Activated CD8-positive, alpha-beta memory T cell treated with anti-CD3 and anti-CD28 coated beads, Interleukin-2, amount 50 U/mL, for 24 hours (primary cell): ENCODE results near the gene DHX32.

Source experiments
- DNase-seq: peaks from one replicate; pipeline ENCODE4 v3.0.0-alpha.2; 2020; ENCODE audit errors: extremely low read depth

Gene DHX32

DNA sequence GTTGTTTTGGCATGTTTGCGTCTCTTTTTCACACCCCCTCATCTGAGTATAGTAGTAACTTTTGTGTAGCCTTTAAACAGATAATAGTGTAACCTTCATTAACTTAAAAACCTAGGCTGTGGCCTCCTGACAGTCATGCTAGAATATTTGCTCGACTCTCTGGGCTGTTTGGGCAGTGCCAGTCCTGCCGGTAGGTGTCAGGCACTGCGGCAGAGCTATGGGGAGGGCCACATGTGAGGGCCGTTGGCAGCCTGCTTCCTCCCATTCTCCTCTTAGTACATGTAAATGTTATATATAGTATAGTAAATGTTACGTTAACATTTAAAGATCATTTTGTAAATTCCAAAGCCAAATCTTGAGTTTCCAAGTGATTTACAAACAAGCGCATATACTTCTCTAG, 31.6 kb downstream of the DHX32 start:
- no peak for DNase-seq

DNA sequence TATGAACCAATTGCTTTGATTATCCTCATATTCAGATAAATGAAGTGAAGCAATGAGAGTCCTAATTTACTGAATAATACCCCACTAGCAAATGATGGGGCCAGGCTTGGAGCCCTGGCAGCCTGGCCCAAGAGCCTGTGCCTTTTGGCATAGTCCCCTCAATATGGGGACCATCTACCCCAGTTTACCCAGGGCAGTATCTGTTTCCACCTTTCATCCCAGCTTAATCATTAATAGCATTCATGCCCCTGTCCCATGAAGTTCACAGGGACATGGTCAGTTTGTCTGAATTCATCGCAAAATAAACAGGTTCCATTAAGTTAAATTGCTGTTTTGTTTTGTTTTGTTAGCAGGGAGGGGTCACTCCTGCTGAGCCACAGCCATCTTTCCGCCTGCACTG, 32.2 kb downstream of the DHX32 start:
- DNase-seq: no peak

DNA sequence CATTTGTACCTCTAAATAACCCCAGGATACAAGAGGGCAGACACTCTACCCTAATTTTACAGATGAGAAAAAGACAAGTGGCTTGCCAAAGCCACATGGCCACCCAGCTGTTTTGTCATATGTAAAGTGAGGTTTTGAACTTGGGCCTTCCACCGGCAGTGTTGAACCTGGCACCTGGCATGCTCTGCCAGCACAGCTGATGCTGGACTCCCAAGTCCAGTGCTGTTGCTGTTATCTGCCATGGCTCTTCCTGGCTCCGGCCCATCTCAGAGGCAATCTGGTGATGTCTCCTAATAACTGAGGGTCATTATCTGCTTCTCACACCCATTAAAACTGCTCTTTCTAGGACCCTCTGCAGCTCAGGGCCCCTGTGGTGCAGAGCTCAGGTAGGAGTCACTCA, 32.7 kb downstream of the DHX32 start:
- DNase-seq: no peak

DNA sequence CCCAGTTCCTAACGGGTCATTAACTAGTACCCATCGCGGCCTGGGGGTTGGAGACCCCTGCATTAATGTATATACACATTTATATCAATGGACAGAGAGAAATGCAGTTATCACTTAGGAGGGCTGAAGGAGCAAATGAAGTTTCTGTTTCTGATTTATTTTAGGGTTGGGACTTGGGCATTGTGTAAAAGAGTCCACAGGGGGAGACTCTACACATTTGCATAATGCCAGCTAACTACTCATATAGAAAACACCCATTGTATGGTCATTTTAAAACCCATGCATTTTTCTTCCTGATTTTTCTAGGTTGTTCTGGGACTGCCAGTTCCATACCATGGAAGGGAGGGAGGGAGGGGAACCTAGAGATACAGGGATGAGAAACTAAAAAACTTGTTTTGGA, 34.2 kb downstream of the DHX32 start:
- no peak for DNase-seq

DNA sequence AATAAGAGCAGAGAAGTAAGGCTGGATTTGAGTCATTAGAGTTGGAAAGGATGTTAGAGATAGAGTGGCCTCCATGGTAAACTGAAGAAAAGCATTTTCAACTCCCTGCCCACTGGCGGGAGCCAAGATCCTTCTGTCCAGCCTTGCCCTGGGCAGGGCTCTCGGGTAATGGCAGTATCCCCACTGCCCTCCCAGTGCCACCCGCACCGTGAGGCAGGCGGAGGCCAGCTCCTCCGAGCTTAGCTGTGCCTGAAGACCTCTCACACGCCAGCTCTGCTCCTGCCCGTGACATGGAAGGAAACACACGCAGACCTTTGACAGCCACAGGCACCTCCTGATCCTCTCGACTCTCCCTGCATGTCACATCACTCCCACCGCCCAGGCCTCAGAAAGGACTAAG, 35.5 kb downstream of the DHX32 start:
- no peak for DNase-seq

DNA sequence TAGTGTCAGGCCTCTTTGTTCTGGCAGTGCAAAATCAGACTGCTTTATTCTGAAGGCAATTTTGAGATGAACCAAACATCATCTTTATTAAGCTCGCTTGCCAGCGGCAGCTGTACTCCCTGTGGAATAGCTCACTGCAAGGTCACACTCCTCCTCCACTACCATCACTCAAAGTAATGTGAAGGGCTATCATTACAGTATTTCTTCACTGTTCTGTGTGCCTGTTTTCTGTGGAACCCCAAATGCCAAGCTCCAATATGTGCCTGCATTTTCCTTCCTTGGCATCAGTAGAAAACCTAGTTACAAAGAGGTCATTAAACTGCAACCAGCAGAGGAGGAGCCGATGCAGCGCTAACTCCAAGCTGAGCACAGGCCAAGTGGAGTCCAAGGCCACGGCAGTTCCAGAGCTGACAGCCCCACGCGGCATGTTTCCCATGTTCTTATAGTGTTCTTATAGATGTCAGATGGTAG, 36.3 kb downstream of the DHX32 start:
- DNase-seq: no peak

DNA sequence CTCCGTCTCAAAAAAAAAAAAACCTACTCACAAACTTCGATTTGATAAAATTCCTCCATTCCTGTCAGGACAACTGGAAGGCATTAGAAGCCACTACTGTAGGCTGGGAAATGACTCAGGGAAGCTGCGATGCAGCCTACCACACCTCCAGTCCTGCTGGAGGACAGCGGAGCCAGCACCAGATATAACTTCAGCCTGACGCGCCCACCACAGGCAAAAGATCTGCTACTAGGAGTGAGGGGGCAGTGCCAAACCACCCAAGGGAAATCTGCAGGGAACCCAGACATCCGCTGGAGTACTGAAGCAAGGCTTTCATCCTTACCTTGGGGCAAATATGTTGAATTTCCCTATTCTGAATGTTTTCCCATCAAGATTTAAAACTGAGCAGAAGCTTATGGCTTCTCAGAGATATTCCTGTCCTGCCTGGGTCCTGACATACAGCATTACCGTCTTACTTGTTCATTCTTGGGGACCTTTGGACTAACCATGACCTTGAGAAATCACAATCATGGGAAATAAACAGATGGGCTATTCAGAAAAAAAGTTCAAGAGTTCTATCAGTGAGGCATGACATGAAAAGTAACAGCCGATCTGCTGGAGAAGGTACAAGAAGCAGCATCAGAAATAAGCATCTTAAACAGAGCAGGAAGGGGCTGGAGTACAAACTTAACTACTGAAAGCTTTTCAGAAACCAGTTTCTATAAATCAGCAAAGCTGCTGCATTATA, 37.3 kb downstream of the DHX32 start:
- no peak for DNase-seq

DNA sequence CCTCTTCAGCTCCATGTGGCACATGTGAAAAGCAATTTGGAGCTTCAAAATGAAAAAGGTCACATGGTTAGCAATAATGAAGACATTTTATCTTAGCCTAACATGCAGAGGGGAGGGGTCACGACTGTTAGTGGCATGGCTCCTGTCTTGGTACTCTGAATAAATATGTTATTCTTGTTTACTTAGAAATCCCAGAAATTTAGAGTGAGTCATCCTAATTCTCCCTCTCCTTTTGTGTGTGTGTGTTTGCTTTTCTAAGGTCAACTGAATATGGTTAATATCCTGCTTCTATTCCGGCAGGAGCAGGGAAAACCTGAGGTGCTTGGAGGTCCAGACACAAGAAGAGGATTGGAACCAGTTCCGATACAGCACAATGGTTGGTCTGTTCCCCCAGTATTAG, 40.1 kb downstream of the DHX32 start:
- no peak for DNase-seq

DNA sequence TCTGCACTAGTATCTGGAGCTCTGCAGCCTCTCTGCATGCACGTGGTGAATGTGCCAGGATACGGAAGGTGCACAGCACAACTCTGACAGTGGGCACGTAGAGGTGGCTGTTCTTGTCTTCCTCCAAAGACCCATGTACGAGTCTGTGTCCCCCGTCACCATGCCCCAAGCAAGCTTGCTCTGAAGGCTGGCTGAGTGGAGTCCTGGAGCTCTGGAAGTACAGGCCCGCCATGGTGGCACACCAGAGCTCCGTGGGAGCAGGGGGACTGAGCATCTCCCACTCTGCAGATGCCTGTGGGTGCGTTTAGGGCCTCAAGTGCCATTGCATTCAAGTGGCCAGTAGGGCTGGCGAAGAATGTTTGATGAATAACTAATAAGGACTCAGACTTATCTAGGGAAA, 40.7 kb downstream of the DHX32 start:
- DNase-seq: no peak

DNA sequence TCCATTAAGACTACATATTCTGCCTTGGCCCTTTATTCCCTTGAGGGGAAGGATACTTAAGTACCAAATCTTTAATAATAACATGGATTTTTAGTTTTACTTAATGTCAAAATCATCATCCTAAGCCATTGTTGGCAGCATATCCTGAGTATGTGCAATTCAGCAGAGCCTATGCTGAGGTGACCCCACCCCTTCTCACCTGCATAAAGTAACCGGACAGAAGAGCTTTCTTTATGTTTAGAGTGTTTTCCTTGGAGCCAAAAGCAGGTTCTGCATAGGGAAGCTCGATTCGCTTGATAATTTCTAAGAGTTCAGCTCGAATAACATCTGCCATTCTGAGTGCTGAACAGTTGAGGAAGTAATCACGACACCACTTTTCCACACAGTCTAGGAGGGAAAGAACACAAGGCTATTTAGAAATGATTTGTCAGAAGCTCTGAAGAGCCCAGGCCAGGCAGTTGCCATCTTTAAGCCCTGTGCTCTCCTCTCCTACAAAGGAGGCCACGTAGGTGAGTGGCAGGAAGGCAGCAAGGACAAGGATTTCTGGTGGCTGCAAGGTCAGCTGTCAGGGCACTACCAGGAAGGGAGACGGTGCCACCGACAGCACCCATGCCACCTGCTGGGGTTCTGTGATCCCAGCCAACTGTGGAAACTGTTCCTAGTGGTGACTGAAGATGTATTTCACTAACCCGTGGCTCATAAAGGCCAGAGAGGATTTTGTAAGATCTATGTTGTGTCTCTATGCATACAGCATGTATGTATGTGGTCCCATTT, 42.1 kb downstream of the DHX32 start:
- no peak for DNase-seq

DNA sequence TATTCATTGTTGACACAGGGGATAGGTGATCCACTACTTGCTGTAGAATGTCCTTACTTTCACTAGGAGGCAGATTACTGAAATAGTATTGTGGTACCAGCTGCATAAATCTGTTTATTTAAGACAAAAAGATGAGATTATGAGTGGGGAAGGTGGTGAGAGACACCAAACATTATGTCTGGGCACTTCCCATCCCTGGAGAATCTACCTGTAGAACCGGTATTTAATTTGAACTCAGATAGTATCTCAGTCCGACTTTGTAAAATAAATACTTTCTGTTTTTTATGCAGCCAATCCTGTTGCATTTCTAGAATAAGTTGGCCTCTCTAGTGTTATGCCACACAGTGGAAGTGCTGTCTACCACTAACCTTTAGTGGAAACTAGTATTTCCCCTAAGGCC, 44.3 kb downstream of the DHX32 start:
- no peak for DNase-seq

DNA sequence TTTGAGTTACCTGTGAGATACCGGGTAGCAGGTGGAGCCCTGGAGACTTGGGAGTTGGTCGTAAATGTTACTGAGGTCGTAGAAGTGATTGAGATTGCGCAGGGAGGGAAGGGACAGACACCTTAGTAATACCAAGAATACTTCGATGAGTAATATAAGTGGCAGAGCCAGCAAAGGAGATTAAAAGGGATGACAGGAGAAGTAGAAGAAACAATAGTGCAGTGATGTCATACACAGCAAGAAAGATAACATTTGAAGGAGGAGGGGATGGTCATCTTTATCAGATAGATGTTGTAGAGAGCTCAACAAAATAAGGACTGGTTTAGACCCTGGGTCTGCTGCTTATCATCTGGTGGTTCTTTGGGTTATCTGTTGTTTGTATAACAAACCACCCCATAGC, 52.8 kb downstream of the DHX32 start:
- DNase-seq: no peak

DNA sequence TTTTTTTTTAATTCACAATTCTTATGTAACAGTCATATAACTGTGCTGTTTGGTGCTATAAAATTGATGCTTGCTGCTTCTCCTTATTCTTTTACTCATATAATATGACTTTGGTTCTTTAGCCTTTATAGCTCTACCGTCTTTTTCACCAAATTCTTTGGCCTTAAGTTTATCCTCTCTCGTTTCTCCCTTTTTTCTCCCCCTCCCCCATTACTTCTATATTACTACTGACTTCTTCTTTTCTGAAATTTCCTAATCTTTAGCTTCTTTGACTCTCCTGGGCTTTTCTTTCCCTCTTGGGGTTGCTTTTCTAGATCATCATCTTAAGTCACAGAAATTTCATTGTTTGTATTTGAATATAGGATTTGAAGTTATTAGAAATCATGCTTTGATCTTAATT, 54.0 kb downstream of the DHX32 start:
- no peak for DNase-seq

DNA sequence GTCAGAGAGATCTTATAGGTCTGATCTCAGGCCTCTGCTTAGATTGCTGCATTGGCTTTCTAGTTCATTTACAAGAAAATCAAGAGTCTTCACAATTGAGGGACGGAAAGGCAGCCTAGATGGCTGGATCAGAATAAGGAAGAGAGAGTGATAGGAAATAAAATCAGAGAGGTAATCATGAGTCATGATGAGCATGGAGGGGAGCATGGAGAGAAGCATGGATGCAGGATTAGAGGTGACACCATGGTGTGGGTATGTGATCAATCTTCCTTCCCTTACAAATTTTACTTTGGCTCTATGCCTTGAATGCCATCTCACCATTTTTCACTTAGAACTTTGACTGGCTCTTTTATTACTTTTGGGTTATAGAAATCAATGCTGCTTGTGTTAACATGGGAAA, 56.4 kb downstream of the DHX32 start:
- no peak for DNase-seq

DNA sequence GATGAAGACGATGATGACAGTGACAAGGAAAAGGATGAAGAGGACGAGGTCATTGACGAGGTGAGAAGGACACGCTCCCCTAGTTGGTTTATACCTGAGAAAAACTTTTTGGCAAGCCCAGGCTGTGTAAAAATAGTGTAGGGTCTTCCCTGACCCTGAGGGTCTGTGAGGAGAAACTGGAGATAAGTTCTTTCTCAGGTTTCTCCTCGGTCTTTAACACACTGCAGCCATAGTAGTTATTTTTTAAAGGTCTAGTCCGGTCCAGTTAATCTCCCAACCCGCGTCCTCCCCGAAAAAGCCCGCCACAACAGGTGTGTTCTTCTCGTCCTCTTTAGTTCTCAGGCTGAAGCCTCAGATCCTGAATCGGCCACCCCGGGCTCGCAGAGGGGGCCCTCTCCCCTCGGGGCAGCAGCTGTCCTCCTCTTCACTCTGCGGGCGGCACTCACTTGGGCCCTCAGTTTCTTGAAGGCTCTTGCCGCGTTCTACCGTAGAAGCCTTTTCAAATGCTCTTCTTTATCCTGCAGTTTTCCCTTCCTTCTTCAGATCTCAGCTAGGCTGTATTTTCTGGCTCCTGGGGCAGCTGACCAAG, 57.3 kb downstream of the DHX32 start:
- no peak for DNase-seq

DNA sequence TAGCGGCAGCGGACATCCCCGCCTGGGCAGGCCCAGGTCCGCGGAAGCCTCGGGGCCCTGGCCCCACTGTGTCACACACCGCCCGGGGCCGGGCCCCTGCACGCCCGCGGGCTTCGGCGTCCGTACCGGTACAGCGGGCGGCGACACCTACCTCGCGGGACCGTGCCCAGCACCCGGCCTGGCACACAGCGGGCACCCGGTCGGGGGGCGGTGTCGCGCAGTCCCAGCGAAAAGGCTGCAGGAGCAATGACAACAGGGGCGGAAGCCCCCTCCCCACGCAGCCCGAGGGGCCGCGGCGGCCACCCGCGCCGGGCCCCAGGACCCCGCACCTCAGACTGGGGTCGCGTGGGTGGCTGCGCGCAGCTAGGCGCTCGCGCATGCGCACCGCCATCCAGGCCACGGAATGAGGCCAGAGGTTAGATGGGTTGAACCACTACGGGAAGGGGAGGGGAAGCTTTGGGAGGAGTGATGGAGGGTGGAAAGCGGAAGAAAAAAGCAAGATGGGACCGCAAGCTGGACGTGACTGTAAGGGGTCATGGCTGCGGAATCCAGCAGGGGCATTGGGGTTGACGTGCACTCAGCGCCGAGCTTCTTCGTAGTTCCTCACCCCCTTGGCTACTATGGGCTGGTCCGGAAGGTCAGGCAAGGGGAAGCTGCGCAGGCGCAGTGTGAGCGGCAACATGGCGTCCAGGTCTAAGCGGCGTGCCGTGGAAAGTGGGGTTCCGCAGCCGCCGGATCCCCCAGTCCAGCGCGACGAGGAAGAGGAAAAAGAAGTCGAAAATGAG, 58.0 kb downstream of the DHX32 start, which contains the start of the genes BCCIP and UROS:
TSS of gene BCCIP (plus strand) at position 669 of the 785 bp plus-strand sequence. CDS start at position 681, 12 bp downstream.
TSS of gene UROS (minus strand) at position 381 of the 785 bp plus-strand sequence. CDS start 6,759 bp downstream, outside the sequence.
- DNase-seq: peak; percentile 82

DNA sequence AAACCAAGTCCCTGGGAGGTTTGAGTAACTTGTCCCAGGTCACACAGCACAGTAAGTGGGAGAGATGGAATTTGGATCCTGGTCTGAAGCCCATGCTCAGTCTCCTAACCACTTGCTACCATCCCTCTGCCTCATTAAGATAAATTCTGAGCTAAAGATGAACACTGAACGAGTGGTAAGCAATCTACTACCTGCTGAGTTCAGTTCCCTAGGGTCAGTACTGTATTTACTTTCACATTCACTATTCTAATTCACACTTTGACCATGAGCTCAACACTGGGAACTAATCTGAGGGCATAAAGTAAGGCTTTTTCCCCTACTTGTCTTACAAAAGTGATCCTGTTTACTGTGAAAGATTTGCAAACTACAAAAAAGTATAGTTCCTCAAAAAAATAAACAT, 60.4 kb downstream of the DHX32 start:
- DNase-seq: no peak

DNA sequence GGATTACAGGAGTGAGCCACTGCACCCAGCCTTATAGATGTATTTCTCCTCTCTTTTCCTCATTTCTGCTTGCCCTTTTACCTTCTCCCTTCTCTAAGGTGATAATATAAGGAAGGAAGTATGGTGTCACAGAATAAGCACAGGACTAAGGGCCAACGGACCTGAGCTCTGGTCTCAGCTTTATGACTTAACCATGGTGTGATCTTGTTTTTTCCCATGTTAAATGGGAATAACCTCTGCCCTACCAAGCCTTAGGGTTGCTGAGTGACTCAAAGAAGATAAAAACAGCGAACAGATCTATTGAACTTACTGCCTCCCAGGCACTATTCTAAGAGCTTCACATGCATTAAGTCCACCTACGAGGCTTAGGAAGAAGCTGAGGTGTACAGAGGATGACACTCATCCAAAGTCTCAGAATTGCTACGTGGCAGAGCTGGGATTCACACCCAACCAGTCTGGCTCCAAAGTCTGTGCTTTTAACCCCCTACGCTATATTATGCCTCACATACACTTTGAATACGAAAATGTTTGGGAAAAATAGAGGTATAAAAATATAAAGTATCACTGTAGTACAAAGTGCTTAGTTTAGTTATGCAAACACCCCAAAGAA, 63.6 kb downstream of the DHX32 start:
- no peak for DNase-seq

DNA sequence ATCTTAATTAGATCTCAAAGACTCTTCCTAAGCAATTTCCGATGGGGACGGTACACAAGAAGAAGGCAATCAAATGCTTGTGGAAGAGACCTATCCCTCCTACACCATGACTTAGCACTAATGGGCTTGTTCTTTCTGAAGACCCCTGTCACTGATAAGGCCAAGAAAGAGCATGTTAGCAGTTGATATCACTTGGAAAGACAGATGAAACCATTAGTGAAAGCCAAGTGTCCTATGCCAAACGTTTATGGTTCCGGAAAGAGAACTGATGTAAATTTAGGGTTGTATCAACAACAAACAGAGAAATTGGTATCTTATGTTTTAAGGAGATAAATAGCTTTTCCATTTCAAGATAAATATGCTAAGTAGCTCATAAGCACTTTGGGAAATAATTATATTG, 64.5 kb downstream of the DHX32 start:
- DNase-seq: no peak

DNA sequence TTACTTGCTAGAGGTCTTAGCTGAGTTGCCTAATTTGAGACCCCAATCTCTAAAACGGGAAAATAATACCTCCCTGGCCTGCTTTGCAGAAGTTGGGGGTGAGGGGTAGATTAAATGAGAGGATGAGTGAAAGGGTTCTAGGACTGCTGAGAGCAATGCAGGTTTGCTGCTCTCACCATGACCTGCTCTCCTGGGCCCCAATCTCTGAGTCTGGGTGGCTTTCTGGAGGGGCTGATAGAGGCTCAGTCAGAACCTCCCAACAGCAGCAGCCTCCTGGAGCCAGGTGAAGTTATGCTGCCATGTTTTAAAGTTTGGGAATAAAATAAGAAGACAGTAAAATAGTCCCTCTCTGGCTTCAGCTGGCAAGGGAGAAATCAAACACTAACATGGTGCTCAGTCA, 65.3 kb downstream of the DHX32 start:
- DNase-seq: no peak

DNA sequence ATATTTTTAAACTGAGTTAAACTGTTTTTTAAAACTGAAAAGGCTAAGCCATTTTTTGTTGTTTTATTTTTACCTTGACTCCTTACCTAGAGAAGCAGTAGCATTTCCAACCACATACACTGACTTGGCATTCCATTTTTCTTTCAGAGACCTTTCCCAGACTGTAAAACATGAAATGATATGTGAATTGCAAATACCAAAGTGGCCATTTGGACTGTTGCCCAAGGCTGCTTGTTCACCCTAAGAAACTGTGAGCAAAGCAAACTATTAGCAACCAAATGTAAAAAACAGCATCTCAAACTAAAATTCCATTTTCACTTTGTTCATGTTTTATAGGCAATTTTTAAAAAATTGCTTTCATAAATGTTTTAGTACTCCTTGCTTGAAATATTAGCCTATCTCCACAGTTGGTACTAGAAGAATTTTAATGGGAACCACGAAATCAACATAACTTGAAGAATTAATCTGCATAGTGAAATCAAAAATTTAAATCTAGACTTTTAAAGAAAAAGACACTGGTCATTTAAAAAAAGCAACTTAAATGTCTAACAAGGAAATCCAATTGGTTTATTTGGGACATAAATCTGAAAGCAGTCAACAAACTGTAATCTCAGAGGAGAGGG, 68.9 kb downstream of the DHX32 start:
- DNase-seq: no peak
